HL-60 (cell line): ENCODE results near the gene GCGR.

ENCODE experiments used
- DNase-seq, 2 experiments: peaks; one replicate each; pipeline ENCODE4 v3.0.0-alpha.2; 2010 to 2020; ENCODE audit warnings: low read depth in 1 of 2, low spot score in 1 of 2
- H3K27ac ChIP-seq: fragments of 250-450 bp; sonication (Bioruptor Pico); replicated peaks from 2 replicates; pipeline ENCODE4 v1.5.1; 2020; ENCODE audit warnings: mild to moderate bottlenecking, moderate library complexity
- H3K27me3 ChIP-seq: fragments of 250-450 bp; sonication (Bioruptor Pico); 2 replicates; pipeline ENCODE4 v1.5.1; 2021; ENCODE audit warnings: mild to moderate bottlenecking, moderate library complexity; ENCODE audit not compliant: insufficient read depth, poor library complexity, severe bottlenecking
- H3K4me3 ChIP-seq: replicated peaks from 2 replicates; pipeline ENCODE4 v1.5.1; 2011; ENCODE audit warnings: mild to moderate bottlenecking, control low read depth, low read length; ENCODE audit not compliant: insufficient read depth
- GABPA ChIP-seq: IDR thresholded peaks from 2 replicates; pipeline ENCODE4 v1.6.1; 2012; ENCODE audit warnings: low read depth
- POLR2AphosphoS5 ChIP-seq: IDR thresholded peaks from 2 replicates; pipeline ENCODE4 v1.6.1; 2012; ENCODE audit warnings: low read depth
- SPI1 ChIP-seq: IDR thresholded peaks from 2 replicates; pipeline ENCODE4 v1.6.1; 2012; ENCODE audit warnings: low read depth, mild to moderate bottlenecking, borderline replicate concordance
- TF ChIP-seq, protein P1 (sequence below): IDR thresholded peaks from 2 replicates; pipeline ENCODE4 v1.6.1; 2012; ENCODE audit warnings: low read depth; ENCODE audit not compliant: insufficient replicate concordance
- TF ChIP-seq, protein P2 (sequence below): IDR thresholded peaks from one replicate; pipeline ENCODE4 v1.5.1; 2011; ENCODE audit warnings: low read length, control low read depth, inconsistent platforms; ENCODE audit not compliant: insufficient read depth

Gene GCGR

GRCh38 chr17:81824595-81824994 is 20.6 kb downstream of the GCGR start:
- Histone ChIP-seq H3K4me3 (no peak overlapping the region), H3K27me3 (no peaks in the 10 kb centered on the region), H3K27ac (no peak overlapping the region)
- TF ChIP-seq POLR2AphosphoS5: no peak
- TF ChIP-seq, protein P1, sequence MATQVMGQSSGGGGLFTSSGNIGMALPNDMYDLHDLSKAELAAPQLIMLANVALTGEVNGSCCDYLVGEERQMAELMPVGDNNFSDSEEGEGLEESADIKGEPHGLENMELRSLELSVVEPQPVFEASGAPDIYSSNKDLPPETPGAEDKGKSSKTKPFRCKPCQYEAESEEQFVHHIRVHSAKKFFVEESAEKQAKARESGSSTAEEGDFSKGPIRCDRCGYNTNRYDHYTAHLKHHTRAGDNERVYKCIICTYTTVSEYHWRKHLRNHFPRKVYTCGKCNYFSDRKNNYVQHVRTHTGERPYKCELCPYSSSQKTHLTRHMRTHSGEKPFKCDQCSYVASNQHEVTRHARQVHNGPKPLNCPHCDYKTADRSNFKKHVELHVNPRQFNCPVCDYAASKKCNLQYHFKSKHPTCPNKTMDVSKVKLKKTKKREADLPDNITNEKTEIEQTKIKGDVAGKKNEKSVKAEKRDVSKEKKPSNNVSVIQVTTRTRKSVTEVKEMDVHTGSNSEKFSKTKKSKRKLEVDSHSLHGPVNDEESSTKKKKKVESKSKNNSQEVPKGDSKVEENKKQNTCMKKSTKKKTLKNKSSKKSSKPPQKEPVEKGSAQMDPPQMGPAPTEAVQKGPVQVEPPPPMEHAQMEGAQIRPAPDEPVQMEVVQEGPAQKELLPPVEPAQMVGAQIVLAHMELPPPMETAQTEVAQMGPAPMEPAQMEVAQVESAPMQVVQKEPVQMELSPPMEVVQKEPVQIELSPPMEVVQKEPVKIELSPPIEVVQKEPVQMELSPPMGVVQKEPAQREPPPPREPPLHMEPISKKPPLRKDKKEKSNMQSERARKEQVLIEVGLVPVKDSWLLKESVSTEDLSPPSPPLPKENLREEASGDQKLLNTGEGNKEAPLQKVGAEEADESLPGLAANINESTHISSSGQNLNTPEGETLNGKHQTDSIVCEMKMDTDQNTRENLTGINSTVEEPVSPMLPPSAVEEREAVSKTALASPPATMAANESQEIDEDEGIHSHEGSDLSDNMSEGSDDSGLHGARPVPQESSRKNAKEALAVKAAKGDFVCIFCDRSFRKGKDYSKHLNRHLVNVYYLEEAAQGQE: no peak
- no peak for TF ChIP-seq GABPA
- TF ChIP-seq, protein P2, sequence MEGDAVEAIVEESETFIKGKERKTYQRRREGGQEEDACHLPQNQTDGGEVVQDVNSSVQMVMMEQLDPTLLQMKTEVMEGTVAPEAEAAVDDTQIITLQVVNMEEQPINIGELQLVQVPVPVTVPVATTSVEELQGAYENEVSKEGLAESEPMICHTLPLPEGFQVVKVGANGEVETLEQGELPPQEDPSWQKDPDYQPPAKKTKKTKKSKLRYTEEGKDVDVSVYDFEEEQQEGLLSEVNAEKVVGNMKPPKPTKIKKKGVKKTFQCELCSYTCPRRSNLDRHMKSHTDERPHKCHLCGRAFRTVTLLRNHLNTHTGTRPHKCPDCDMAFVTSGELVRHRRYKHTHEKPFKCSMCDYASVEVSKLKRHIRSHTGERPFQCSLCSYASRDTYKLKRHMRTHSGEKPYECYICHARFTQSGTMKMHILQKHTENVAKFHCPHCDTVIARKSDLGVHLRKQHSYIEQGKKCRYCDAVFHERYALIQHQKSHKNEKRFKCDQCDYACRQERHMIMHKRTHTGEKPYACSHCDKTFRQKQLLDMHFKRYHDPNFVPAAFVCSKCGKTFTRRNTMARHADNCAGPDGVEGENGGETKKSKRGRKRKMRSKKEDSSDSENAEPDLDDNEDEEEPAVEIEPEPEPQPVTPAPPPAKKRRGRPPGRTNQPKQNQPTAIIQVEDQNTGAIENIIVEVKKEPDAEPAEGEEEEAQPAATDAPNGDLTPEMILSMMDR: no peak
- TF ChIP-seq SPI1: no peak
- no peak for DNase-seq

GRCh38 chr17:81825841-81826466 is 22.0 kb downstream of the GCGR start:
- Histone ChIP-seq H3K27me3 (no peaks in the 10 kb centered on the region), H3K27ac (no peak overlapping the region), H3K4me3 (no peak overlapping the region)
- TF ChIP-seq SPI1: no peak
- TF ChIP-seq POLR2AphosphoS5: no peak
- TF ChIP-seq, protein P2: no peak
- no peak for TF ChIP-seq GABPA
- TF ChIP-seq, protein P1: no peak
- no peak for DNase-seq

- H3K4me3 ChIP-seq: no peak overlapping the region
- no peak overlapping the region for H3K27ac ChIP-seq
- no peaks in the 10 kb centered on the region for H3K27me3 ChIP-seq
- no peak for DNase-seq
- TF ChIP-seq, protein P2: no peak
- TF ChIP-seq, protein P1: no peak
- TF ChIP-seq SPI1 (no peak), POLR2AphosphoS5 (no peak), GABPA (no peak)
Measured at GRCh38 chr17:81828656-81829055, 24.7 kb downstream of the GCGR start.
